Measurements from ENCODE around the gene ENDOV. TPM values are rescaled to one million over a fixed set of nuclear protein-coding genes. Genes with fewer than 3 reads are reported as not detected.

ENDOV gene
- total RNA-seq, 1 experiment from 2014 or later, result 45.6 TPM

DNA sequence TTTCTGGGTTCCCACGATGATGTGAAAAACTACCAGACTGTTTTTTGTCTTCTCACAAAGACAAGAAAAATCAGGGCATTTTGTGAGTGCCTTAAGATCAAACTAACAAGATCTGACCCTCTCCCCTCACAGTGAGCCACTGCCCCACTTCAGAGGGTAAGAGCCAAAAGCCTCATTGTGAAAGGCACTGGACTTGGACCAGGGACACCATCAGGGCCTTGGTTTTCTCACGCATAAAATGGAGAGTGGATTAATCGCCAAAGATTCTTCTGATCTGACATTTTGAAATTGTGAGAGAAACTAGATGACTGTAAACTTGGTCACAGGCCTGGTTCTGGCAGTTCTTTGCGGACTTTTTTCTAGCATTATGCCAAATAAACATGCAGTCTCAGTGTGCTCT is 21.0 kb upstream of the ENDOV start:
- Histone ChIP-seq H3K9me2 (ENCODE audit: insufficient read depth) (no peaks in the 10 kb centered on the region), H3K36me3 (ENCODE audit: control insufficient read depth in 1 of 2, insufficient read depth in 2 of 2, low read length in 2 of 2) (peaks cover 4 to 5% of the 10 kb centered on the region in 2 experiments; a peak in 1 of 4 replicates), H3K4me1 (ENCODE audit: control insufficient read depth in 1 of 2, insufficient read depth in 2 of 2, low read length in 2 of 2) (0 out of 4 replicates have a peak, but pooled peaks cover 0 to 2% of the 10 kb centered on the region in 2 experiments), H3K27me3 (ENCODE audit: insufficient read depth, low read length) (no peaks in the 10 kb centered on the region), H3K4me2 (ENCODE audit: low read length) (no peak overlapping the region), H3K4me3 (replicated peaks in 1 of 2; ENCODE audit: low read depth in 1 of 2, low read length in 2 of 2) (no peak overlapping the region), H4K20me1 (ENCODE audit: insufficient read depth) (no peaks in the 10 kb centered on the region), H3K9ac (ENCODE audit: low read length) (no peak overlapping the region), H3K79me2 (ENCODE audit: insufficient read depth, low read length) (no peaks in the 10 kb centered on the region), H3K27ac (ENCODE audit: low read depth, low read length) (no peak overlapping the region), H2AFZ (ENCODE audit: low read depth, low read length, poor library complexity, severe bottlenecking) (no peak overlapping the region), H3K9me3 (ENCODE audit: control insufficient read depth in 1 of 2, insufficient read depth in 1 of 2, low read depth in 1 of 2, low read length in 2 of 2) (no peaks in the 10 kb centered on the region)
- no TSS peak for BruUV-seq (replicated peaks)
- POLR2A ChIA-PET, result no interaction called here
- intact Hi-C loops (cut with micrococcal nuclease), result no loop called here
- no peak for ATAC-seq
- RAD21 ChIA-PET (ENCODE audit: low non-redundant PET in 1 of 2, low total read pairs in 2 of 2, uncharacterized antibody in 2 of 2, unreplicated experiment in 2 of 2), result no interaction called here
- TF ChIP-seq SP1 (IDR thresholded peaks at IDR 0.05; ENCODE audit: low read depth) (no peak), FOSL1 (IDR thresholded peaks at IDR 0.05; ENCODE audit: low read depth) (no peak), RAD21 (IDR thresholded peaks at IDR 0.05; ENCODE audit: low read depth) (no peak), EZH2 (IDR thresholded peaks at IDR 0.05) (no peak), TCF7L2 (IDR thresholded peaks at IDR 0.05; ENCODE audit: borderline replicate concordance, extremely low read depth, insufficient read depth, insufficient read length) (no peak), MAX (IDR thresholded peaks at IDR 0.05) (no peak), SIN3A (IDR thresholded peaks at IDR 0.05; ENCODE audit: low read depth) (no peak), REST (IDR thresholded peaks at IDR 0.05; ENCODE audit: low read depth) (no peak), CEBPB (IDR thresholded peaks at IDR 0.05; ENCODE audit: low read depth) (no peak), EZH2phosphoT487 (IDR thresholded peaks at IDR 0.05; ENCODE audit: borderline replicate concordance) (no peak), CTCF (IDR thresholded peaks at IDR 0.05 in 2 of 3, conservative IDR thresholded peaks at IDR 0.05 in 1 of 3; ENCODE audit: borderline replicate concordance in 1 of 3, insufficient read depth in 1 of 3, low read depth in 2 of 3, low read length in 2 of 3) (no peak), ELF1 (IDR thresholded peaks at IDR 0.05; ENCODE audit: borderline replicate concordance, low read depth) (no peak), CBX3 (IDR thresholded peaks at IDR 0.05; ENCODE audit: low read depth) (no peak), YY1 (IDR thresholded peaks at IDR 0.05; ENCODE audit: extremely low read depth, insufficient replicate concordance, low read depth, low read length) (no peak), POLR2AphosphoS5 (IDR thresholded peaks at IDR 0.05; ENCODE audit: low read depth, low read length) (no peak), ZFX (IDR thresholded peaks at IDR 0.05) (no peak), SRF (IDR thresholded peaks at IDR 0.05; ENCODE audit: low read depth) (no peak), JUND (IDR thresholded peaks at IDR 0.05) (no peak), EGR1 (IDR thresholded peaks at IDR 0.05; ENCODE audit: low read depth) (no peak)
- TF ChIP-seq, protein P1, sequence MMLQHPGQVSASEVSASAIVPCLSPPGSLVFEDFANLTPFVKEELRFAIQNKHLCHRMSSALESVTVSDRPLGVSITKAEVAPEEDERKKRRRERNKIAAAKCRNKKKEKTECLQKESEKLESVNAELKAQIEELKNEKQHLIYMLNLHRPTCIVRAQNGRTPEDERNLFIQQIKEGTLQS (IDR thresholded peaks at IDR 0.05), result no peak
- CTCF ChIA-PET, result no interaction called here
- DNase-seq (ENCODE audit: low read depth, low spot score), result no peak

All from HCT116 (cell line).